GM10266 (cell line): ENCODE data around the gene SLC9A2.

ENCODE experiments used
- DNase-seq: peaks from one replicate; pipeline ENCODE4 v3.0.0; 2012; ENCODE audit errors: extremely low spot score
- CTCF ChIP-seq: IDR thresholded peaks from 2 replicates; pipeline ENCODE4 v1.5.1; 2012; ENCODE audit warnings: mild to moderate bottlenecking, low read depth; ENCODE audit not compliant: control insufficient read depth, insufficient read depth; ENCODE audit errors: missing control alignments

Gene SLC9A2

GRCh38 chr2:102618452-102619413, 620 bp upstream of the SLC9A2 start:
- no peak for TF ChIP-seq CTCF
- DNase-seq: peak; percentile 50

- TF ChIP-seq CTCF: no peak
- DNase-seq: no peak
Measured at GRCh38 chr2:102620332-102620731, 979 bp downstream of the SLC9A2 start.

- TF ChIP-seq CTCF: no peak
- no peak for DNase-seq
Measured at GRCh38 chr2:102621630-102622029, 2.3 kb downstream of the SLC9A2 start.

GRCh38 chr2:102622646-102623045, 3.3 kb downstream of the SLC9A2 start:
- DNase-seq: no peak
- TF ChIP-seq CTCF: no peak

- TF ChIP-seq CTCF: no peak
Measured at GRCh38 chr2:102630458-102630857, 11.1 kb downstream of the SLC9A2 start.

GRCh38 chr2:102632380-102633175, 13.2 kb downstream of the SLC9A2 start:
- DNase-seq: no peak
- no peak for TF ChIP-seq CTCF

More at GRCh38 chr2:102630458-102630857, 11.1 kb downstream of the SLC9A2 start:
- no peak for DNase-seq
